ENCODE results near the gene IL1RN. TPM values are rescaled to one million over a fixed set of nuclear protein-coding genes. Genes with fewer than 3 reads are reported as not detected.

IL1RN gene
- total and polyA plus RNA-seq, 2 of the 13 experiments (the other 11 are each of a cell fraction or from before 2014, with no cell fraction given): 21.2 to 101 TPM

DNA sequence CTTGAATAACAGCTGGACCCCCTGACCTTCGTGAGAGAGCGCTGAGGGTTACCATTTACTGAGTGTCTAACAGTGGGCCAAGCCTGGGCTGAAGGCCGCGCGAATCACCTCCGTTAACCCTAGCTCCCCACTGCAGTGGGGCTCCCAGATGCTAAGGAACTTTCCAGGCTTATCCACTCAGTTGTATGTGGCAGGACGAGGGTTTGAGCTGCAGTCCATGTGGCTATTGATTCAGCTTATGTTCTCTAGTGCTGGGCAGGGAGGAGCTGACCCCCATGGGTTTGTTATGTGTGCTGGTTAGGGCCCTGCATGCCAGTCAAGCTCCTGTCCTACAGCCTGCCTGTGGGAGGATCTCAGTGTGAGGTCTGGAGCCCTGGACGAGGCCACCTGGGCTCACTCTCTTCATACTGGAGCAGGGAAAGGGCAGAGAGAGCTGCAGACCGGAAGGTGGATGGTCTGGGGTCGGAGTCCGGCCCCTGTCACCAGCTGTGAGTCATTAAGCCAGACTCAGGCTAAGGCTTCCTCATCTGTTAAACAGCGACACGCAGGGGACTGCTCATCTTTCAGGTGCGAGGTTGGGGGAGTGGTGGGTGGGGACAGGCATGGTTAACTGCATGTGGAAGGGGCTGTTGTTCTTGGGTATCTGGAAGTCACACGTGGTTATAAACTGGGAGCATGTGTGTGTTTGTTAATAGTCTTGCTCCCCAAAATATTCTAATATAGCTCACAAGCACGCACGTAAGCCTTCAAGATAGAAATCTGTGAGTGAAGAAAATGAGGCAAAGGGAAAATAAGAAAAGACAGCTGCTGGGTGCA, 52.9 kb downstream of the IL1RN start (continued):
- TF ChIP-seq, protein P1, sequence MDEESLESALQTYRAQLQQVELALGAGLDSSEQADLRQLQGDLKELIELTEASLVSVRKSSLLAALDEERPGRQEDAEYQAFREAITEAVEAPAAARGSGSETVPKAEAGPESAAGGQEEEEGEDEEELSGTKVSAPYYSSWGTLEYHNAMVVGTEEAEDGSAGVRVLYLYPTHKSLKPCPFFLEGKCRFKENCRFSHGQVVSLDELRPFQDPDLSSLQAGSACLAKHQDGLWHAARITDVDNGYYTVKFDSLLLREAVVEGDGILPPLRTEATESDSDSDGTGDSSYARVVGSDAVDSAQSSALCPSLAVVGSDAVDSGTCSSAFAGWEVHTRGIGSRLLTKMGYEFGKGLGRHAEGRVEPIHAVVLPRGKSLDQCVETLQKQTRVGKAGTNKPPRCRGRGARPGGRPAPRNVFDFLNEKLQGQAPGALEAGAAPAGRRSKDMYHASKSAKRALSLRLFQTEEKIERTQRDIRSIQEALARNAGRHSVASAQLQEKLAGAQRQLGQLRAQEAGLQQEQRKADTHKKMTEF (CRISPR knock-in tag; IDR thresholded peaks at IDR 0.05): peak; percentile 61
- TF ChIP-seq ZNF337 (CRISPR knock-in tag; IDR thresholded peaks at IDR 0.05; ENCODE audit: borderline replicate concordance, low read depth): no peak
- TF ChIP-seq ZNF225 (CRISPR knock-in tag; IDR thresholded peaks at IDR 0.05): no peak; the same call in 1 of the 2 replicates
- TF ChIP-seq ZNF101 (CRISPR knock-in tag; IDR thresholded peaks at IDR 0.05; ENCODE audit: borderline replicate concordance, low read depth): no peak
- no peak for TF ChIP-seq MLLT10 (CRISPR knock-in tag; IDR thresholded peaks at IDR 0.05)
- TF ChIP-seq ZNF296 (CRISPR knock-in tag; conservative IDR thresholded peaks at IDR 0.05): no peak
- TF ChIP-seq ATF6 (CRISPR knock-in tag; conservative IDR thresholded peaks at IDR 0.05): no peak
- 0 out of 2 replicates have a peak, but pooled peaks have one; percentile 47 for TF ChIP-seq ZNF224 (CRISPR knock-in tag; IDR thresholded peaks at IDR 0.05)
- no peak for TF ChIP-seq SMAD9 (CRISPR knock-in tag; IDR thresholded peaks at IDR 0.05)
- TF ChIP-seq, protein P2, sequence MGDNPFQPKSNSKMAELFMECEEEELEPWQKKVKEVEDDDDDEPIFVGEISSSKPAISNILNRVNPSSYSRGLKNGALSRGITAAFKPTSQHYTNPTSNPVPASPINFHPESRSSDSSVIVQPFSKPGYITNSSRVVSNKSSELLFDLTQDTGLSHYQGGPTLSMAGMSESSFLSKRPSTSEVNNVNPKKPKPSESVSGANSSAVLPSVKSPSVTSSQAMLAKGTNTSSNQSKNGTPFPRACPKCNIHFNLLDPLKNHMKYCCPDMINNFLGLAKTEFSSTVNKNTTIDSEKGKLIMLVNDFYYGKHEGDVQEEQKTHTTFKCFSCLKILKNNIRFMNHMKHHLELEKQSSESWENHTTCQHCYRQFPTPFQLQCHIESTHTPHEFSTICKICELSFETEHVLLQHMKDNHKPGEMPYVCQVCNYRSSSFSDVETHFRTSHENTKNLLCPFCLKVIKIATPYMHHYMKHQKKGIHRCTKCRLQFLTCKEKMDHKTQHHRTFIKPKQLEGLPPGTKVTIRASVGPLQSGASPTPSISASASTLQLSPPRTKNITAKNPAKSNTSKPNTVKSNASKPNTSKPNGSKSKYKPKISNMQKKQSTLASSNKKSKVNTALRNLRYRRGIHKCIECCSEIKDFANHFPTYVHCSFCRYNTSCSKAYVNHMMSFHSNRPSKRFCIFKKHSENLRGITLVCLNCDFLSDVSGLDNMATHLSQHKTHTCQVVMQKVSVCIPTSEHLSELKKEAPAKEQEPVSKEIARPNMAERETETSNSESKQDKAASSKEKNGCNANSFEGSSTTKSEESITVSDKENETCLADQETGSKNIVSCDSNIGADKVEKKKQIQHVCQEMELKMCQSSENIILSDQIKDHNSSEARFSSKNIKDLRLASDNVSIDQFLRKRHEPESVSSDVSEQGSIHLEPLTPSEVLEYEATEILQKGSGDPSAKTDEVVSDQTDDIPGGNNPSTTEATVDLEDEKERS (CRISPR knock-in tag; IDR thresholded peaks at IDR 0.05): no peak
- no peak for TF ChIP-seq RBFOX2 (IDR thresholded peaks at IDR 0.05; ENCODE audit: low read depth, low read length)
- no peak; the same call in 1 of the 2 replicates for TF ChIP-seq TRAFD1 (CRISPR knock-in tag; IDR thresholded peaks at IDR 0.05; ENCODE audit: borderline replicate concordance)
- TF ChIP-seq AGO2 (optimal IDR thresholded peaks at IDR 0.05; ENCODE audit: low read depth, low read length): no peak
- TF ChIP-seq ZFP91 (CRISPR knock-in tag; IDR thresholded peaks at IDR 0.05; ENCODE audit: borderline replicate concordance): peak; percentile 68
- TF ChIP-seq ZNF891 (CRISPR knock-in tag; IDR thresholded peaks at IDR 0.05): no peak
- no peak for TF ChIP-seq ZNF777 (CRISPR knock-in tag; IDR thresholded peaks at IDR 0.05)
- TF ChIP-seq ZKSCAN1 (IDR thresholded peaks at IDR 0.05; ENCODE audit: low read length): no peak
- TF ChIP-seq, protein P3, sequence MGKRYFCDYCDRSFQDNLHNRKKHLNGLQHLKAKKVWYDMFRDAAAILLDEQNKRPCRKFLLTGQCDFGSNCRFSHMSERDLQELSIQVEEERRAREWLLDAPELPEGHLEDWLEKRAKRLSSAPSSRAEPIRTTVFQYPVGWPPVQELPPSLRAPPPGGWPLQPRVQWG (CRISPR knock-in tag; IDR thresholded peaks at IDR 0.05; ENCODE audit: borderline replicate concordance, low read depth): no peak
